ENCODE data around the gene ANGEL2.
"Not testable (repeated sequence)": the region's sequence is repeated elsewhere in the genome, so short reads cannot be mapped to it uniquely, and the experiment has no call there.

ANGEL2 gene

GRCh38 chr1:212967801-212968200 lies 47.9 kb downstream of the ANGEL2 start:
- Histone ChIP-seq H3K9me2 (replicated peaks; ENCODE audit: low read depth, low read length) (no peaks in the 10 kb centered on the region), H3K27me3 (ENCODE audit: insufficient read depth, low read length, poor library complexity, severe bottlenecking) (no peaks in the 10 kb centered on the region), H3F3A (ENCODE audit: low read depth) (no peaks in the 10 kb centered on the region), H3K9me3 (ENCODE audit: insufficient read depth, low read depth, low read length) (no peaks in the 10 kb centered on the region), H3K36me3 (ENCODE audit: insufficient read depth, low read length) (peaks cover 7% of the 10 kb centered on the region; the same call in 1 of the 2 replicates), H3K4me1 (ENCODE audit: insufficient read depth, low read length, poor library complexity, severe bottlenecking) (no peaks in the 10 kb centered on the region), H4K20me1 (ENCODE audit: insufficient read depth, low read length, poor library complexity, severe bottlenecking) (no peaks in the 10 kb centered on the region), H3K4me3 (ENCODE audit: low read length, poor library complexity, severe bottlenecking) (no peak overlapping the region), H3K9ac (ENCODE audit: low read depth, low read length, poor library complexity, severe bottlenecking) (no peak overlapping the region), H2AFZ (ENCODE audit: low read length) (no peak overlapping the region), H3K79me2 (ENCODE audit: insufficient read depth, low read length) (no peaks in the 10 kb centered on the region), H3K4me2 (ENCODE audit: low read depth, low read length, poor library complexity, severe bottlenecking) (no peak overlapping the region)
- TF ChIP-seq EZH2phosphoT487 (IDR thresholded peaks at IDR 0.05; ENCODE audit: borderline replicate concordance) (no peak), CTCF (conservative IDR thresholded peaks at IDR 0.05; ENCODE audit: low read length) (peak; percentile 67)

- Histone ChIP-seq H3K9ac (ENCODE audit: low read depth, low read length, poor library complexity, severe bottlenecking) (no peak overlapping the region), H3K36me3 (ENCODE audit: insufficient read depth, low read length) (peaks cover 9% of the 10 kb centered on the region; the same call in 1 of the 2 replicates), H3K9me3 (ENCODE audit: insufficient read depth, low read depth, low read length) (no peaks in the 10 kb centered on the region), H3K4me2 (ENCODE audit: low read depth, low read length, poor library complexity, severe bottlenecking) (no peak overlapping the region), H3K27me3 (ENCODE audit: insufficient read depth, low read length, poor library complexity, severe bottlenecking) (no peaks in the 10 kb centered on the region), H4K20me1 (ENCODE audit: insufficient read depth, low read length, poor library complexity, severe bottlenecking) (no peaks in the 10 kb centered on the region), H3K9me2 (replicated peaks; ENCODE audit: low read depth, low read length) (no peaks in the 10 kb centered on the region), H3K4me1 (ENCODE audit: insufficient read depth, low read length, poor library complexity, severe bottlenecking) (no peaks in the 10 kb centered on the region), H2AFZ (ENCODE audit: low read length) (no peak overlapping the region), H3K4me3 (ENCODE audit: low read length, poor library complexity, severe bottlenecking) (no peak overlapping the region), H3K79me2 (ENCODE audit: insufficient read depth, low read length) (no peaks in the 10 kb centered on the region), H3F3A (ENCODE audit: low read depth) (no peaks in the 10 kb centered on the region)
- no peak for TF ChIP-seq CTCF (conservative IDR thresholded peaks at IDR 0.05; ENCODE audit: low read length)
- no peak for TF ChIP-seq EZH2phosphoT487 (IDR thresholded peaks at IDR 0.05; ENCODE audit: borderline replicate concordance)
Observed at GRCh38 chr1:212966616-212967015, 49.1 kb downstream of the ANGEL2 start.

GRCh38 chr1:212964993-212965392 lies 50.7 kb downstream of the ANGEL2 start:
- not testable (repeated sequence) for H3K4me2 ChIP-seq (ENCODE audit: low read depth, low read length, poor library complexity, severe bottlenecking); H4K20me1 ChIP-seq (ENCODE audit: insufficient read depth, low read length, poor library complexity, severe bottlenecking); H3K9me3 ChIP-seq (ENCODE audit: insufficient read depth, low read depth, low read length); H3K4me1 ChIP-seq (ENCODE audit: insufficient read depth, low read length, poor library complexity, severe bottlenecking); H3F3A ChIP-seq (ENCODE audit: low read depth); H3K4me3 ChIP-seq (ENCODE audit: low read length, poor library complexity, severe bottlenecking); H3K79me2 ChIP-seq (ENCODE audit: insufficient read depth, low read length); H2AFZ ChIP-seq (ENCODE audit: low read length); H3K9me2 ChIP-seq (replicated peaks; ENCODE audit: low read depth, low read length); H3K27me3 ChIP-seq (ENCODE audit: insufficient read depth, low read length, poor library complexity, severe bottlenecking); H3K9ac ChIP-seq (ENCODE audit: low read depth, low read length, poor library complexity, severe bottlenecking)
- H3K36me3 ChIP-seq (ENCODE audit: insufficient read depth, low read length) = peaks cover 14% of the 10 kb centered on the region; the same call in 1 of the 2 replicates

GRCh38 chr1:212964102-212964501 lies 51.6 kb downstream of the ANGEL2 start:
- Histone ChIP-seq H3K4me3 (ENCODE audit: low read length, poor library complexity, severe bottlenecking) (no peak overlapping the region), H3K9me2 (replicated peaks; ENCODE audit: low read depth, low read length) (no peaks in the 10 kb centered on the region), H3K36me3 (ENCODE audit: insufficient read depth, low read length) (peaks cover 14% of the 10 kb centered on the region; the same call in 1 of the 2 replicates), H4K20me1 (ENCODE audit: insufficient read depth, low read length, poor library complexity, severe bottlenecking) (no peaks in the 10 kb centered on the region), H3K27me3 (ENCODE audit: insufficient read depth, low read length, poor library complexity, severe bottlenecking) (no peaks in the 10 kb centered on the region), H3K4me2 (ENCODE audit: low read depth, low read length, poor library complexity, severe bottlenecking) (no peak overlapping the region), H3K9me3 (ENCODE audit: insufficient read depth, low read depth, low read length) (no peaks in the 10 kb centered on the region), H2AFZ (ENCODE audit: low read length) (no peak overlapping the region), H3K4me1 (ENCODE audit: insufficient read depth, low read length, poor library complexity, severe bottlenecking) (peaks cover 12% of the 10 kb centered on the region), H3F3A (ENCODE audit: low read depth) (no peaks in the 10 kb centered on the region), H3K79me2 (ENCODE audit: insufficient read depth, low read length) (no peaks in the 10 kb centered on the region), H3K9ac (ENCODE audit: low read depth, low read length, poor library complexity, severe bottlenecking) (no peak overlapping the region)
- TF ChIP-seq EZH2phosphoT487 (IDR thresholded peaks at IDR 0.05; ENCODE audit: borderline replicate concordance) = no peak
- no peak for TF ChIP-seq CTCF (conservative IDR thresholded peaks at IDR 0.05; ENCODE audit: low read length)
